Adipocyte (in vitro differentiated cells): Measurements from ENCODE around the gene NFE2L3.

Source experiments
- DNase-seq: peaks from one replicate; pipeline ENCODE4 v3.0.0-alpha.2; 2015; ENCODE audit warnings: low read depth
- H3K27me3 ChIP-seq: replicated peaks from 2 replicates; pipeline ENCODE4 v1.7.0; 2013; ENCODE audit warnings: mild to moderate bottlenecking, low read length, moderate library complexity; ENCODE audit not compliant: control insufficient read depth, insufficient read depth
- H3K36me3 ChIP-seq: 2 replicates; pipeline ENCODE4 v1.7.0; 2013; ENCODE audit warnings: low read length, mild to moderate bottlenecking, moderate library complexity; ENCODE audit not compliant: control insufficient read depth, insufficient read depth, severe bottlenecking
- H3K4me1 ChIP-seq: 2 replicates; pipeline ENCODE4 v1.7.0; 2013; ENCODE audit warnings: mild to moderate bottlenecking, low read length, moderate library complexity; ENCODE audit not compliant: control insufficient read depth, insufficient read depth
- H3K4me3 ChIP-seq: 2 replicates; pipeline ENCODE4 v1.7.0; 2013; ENCODE audit warnings: mild to moderate bottlenecking, low read length, moderate library complexity
- H3K9ac ChIP-seq: 2 replicates; pipeline ENCODE4 v1.7.0; 2013; ENCODE audit warnings: mild to moderate bottlenecking, low read length, moderate library complexity
- H3K9me3 ChIP-seq: 2 replicates; pipeline ENCODE4 v1.7.0; 2013; ENCODE audit warnings: mild to moderate bottlenecking, low read length, moderate library complexity; ENCODE audit not compliant: control insufficient read depth

Gene NFE2L3

DNA sequence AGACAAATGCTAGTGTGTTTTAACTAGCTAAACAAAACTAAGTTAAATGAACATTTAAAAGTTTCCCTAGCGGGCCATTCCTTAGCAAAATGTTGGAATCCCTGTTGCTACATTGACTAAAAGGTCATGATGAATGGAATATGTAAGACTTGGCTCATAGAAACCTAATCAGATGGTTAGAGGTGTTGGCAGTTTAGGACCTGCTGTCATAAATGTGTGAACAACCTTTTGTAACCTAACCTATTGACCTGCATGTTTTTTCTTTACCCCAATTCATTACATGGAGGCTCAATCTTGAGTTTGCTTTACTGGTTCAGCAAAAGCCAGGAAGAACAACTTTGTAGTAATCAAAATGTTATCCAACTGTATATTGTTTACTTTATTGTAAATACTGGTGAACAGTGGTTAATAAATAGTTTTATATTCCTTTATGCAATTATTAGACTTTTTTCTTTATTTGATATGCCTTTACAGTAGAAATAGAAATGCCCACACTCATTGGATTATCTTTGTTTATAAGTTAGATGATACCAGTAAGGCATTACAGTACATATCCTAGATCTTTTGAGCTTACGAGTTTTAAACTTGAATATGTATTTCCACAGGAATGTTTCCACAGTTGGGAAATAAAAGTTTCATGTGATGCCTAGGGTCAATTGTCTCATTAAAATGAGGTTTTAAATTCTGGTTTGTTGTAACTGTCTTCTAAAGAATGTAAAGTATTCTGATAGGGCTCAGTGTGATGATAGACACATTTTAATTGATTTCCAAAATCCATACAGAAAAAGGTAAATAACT lies 61.1 kb downstream of the NFE2L3 start:
- Histone ChIP-seq H3K36me3 (peaks cover 48% of the 10 kb centered on the region), H3K4me1 (peaks cover 35% of the 10 kb centered on the region), H3K9ac (no peak overlapping the region), H3K27me3 (no peaks in the 10 kb centered on the region), H3K4me3 (no peak overlapping the region), H3K9me3 (no peaks in the 10 kb centered on the region)
- DNase-seq: no peak

DNA sequence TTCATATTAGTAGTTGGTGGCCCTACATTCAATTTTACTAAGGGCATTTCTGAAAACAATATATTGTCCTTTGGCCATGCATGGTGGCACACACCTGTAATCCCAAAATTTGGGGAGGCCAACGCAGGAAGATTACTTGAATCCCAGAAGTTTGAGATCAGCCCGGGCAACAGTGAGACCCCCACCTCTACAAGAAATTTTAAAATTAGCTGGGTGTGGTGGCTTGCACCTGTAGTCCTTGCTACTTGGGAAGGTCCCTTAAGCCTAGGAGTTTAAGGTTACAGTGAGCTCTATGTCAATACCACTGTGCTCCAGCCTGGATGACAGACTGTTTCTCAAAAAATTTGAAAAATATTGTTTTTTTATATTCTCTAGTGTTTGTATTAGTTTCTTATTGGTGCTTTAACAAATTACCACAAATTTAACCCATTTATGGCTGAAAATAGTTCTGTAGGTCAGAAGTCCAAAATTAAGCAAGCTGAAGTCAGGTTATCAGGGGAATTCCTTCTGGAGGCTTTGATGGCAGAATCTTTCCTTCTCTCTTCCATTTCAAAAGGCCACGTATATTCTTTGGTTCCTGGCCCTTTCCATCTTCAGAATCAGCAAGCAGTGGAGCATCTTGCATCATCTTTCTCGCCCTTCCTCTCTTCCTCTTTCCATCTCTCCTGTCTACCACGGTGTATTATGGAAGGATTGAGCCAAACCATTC lies 62.0 kb downstream of the NFE2L3 start:
- Histone ChIP-seq H3K4me3 (no peak overlapping the region), H3K36me3 (peaks cover 41% of the 10 kb centered on the region), H3K9me3 (no peaks in the 10 kb centered on the region), H3K4me1 (peaks cover 32% of the 10 kb centered on the region), H3K9ac (no peak overlapping the region), H3K27me3 (no peaks in the 10 kb centered on the region)
- no peak for DNase-seq

DNA sequence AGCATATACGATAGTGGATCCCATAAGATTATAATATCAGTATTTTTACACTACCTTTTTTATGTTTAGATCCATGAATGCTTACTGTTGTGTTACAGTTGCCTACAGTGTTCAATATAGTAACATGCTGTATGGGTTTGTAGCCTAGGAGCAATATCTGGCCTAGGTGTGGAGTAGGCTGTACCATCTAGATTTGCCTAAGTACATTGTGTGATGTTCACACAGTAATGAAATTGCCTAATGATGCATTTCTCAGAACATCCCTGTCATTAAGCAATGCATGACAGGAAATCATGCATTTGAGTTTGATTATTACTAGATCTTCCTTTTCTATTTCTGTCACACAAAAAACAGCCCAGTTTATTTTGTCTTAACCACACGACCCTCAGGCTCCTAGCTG lies 64.1 kb downstream of the NFE2L3 start:
- DNase-seq: no peak
- Histone ChIP-seq H3K27me3 (no peaks in the 10 kb centered on the region), H3K9ac (peak overlapping the region; percentile 38), H3K4me3 (peak overlapping the region; percentile 39), H3K36me3 (peaks cover 21% of the 10 kb centered on the region), H3K9me3 (no peaks in the 10 kb centered on the region), H3K4me1 (peaks cover 32% of the 10 kb centered on the region)

DNA sequence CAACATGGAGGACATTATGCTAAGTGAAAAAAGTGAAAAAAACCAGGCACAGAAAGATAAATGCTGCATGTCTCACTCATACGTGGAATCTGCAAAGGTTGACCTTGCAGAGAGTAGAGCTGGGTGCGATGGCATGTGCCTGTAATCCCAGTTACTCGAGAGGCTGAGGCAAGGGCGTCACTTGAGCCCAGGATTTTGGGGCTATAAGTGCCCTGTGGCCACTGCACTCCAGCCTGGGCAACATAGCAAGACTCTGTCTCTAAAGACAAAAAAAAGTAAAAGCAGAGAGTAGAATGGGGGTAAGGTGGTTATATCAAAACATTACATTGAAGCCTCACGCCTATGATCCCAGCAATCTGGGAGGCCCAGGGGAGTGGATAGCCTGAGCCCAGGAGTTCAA lies 72.4 kb downstream of the NFE2L3 start:
- Histone ChIP-seq H3K36me3 (no peaks in the 10 kb centered on the region), H3K9me3 (no peaks in the 10 kb centered on the region), H3K4me3 (no peak overlapping the region), H3K9ac (no peak overlapping the region), H3K27me3 (no peaks in the 10 kb centered on the region), H3K4me1 (no peaks in the 10 kb centered on the region)
- DNase-seq: no peak

DNA sequence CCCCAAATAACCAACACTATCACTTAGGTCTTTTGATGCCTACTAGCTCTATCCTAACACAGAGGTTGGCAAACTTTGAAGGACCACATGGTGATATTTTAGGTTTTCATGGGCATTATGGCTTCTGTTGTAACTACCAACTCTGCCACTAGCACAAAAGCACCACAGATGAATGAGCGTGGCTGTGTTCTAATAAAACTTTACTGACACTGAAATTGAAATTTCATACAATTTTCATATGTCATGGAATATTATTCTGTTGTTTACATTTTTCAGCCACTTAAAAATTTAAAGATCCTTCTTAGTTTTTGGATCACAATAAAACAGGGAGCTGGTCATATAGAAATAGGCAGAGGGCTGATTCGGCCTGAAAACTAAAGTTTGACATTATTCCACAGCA lies 76.0 kb downstream of the NFE2L3 start:
- no peak overlapping the region for H3K9ac ChIP-seq
- H3K9me3 ChIP-seq: no peaks in the 10 kb centered on the region
- DNase-seq: no peak
- H3K4me3 ChIP-seq: no peak overlapping the region
- no peaks in the 10 kb centered on the region for H3K36me3 ChIP-seq
- H3K27me3 ChIP-seq: no peaks in the 10 kb centered on the region
- H3K4me1 ChIP-seq: no peaks in the 10 kb centered on the region

DNA sequence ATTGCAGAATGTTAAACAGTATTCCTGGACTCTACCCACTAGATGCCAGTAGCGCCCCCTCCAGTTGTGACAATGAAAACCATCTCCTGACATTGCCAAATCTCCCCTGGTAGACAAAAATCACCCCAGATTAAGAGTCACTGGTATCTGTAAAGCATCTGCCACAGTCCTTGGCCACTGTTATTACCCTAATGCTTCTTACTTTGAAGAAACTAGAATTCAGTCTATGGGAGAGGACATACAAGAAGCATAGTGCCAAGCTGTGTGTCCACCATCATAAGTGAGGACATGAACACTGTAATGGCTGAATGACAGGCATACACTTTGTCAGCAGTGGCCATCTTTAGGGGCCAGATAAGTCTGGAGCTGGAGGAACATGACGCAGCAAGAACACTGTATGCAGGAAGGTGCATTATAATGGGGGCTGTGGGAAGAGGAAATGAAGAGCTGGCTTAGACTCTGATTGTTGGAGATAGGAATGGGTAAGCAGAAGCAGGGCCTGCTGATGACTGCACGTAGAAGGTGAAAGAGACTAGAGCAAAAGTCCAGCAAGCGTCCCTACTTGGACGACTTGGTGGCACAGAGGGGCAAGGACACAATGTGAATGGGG lies 82.0 kb downstream of the NFE2L3 start:
- H3K4me1 ChIP-seq: no peaks in the 10 kb centered on the region
- H3K4me3 ChIP-seq: no peak overlapping the region
- H3K9ac ChIP-seq: no peak overlapping the region
- H3K9me3 ChIP-seq: no peaks in the 10 kb centered on the region
- no peaks in the 10 kb centered on the region for H3K36me3 ChIP-seq
- peaks cover 10% of the 10 kb centered on the region for H3K27me3 ChIP-seq
- DNase-seq: no peak
